ENCODE measurements around the gene SLC44A3.

SLC44A3 gene

GRCh38 chr1:94864821-94865220 is 44.7 kb downstream of the SLC44A3 start:
- Histone ChIP-seq H3K4me3 (ENCODE audit: insufficient read depth, low read depth, low read length, poor library complexity, severe bottlenecking) (no peak overlapping the region), H3K9me3 (ENCODE audit: control insufficient read depth, low read length) (no peaks in the 10 kb centered on the region), H3K27me3 (replicated peaks; ENCODE audit: control insufficient read depth, insufficient read depth, low read length, poor library complexity, severe bottlenecking) (no peaks in the 10 kb centered on the region), H3K36me3 (ENCODE audit: control insufficient read depth, insufficient read depth, low read length) (no peaks in the 10 kb centered on the region), H3K4me1 (ENCODE audit: control insufficient read depth, insufficient read depth, low read length, poor library complexity, severe bottlenecking) (no peaks in the 10 kb centered on the region), H3K27ac (ENCODE audit: insufficient read depth, low read length, poor library complexity, severe bottlenecking) (no peak overlapping the region)
- DNase-seq, result no peak

DNA sequence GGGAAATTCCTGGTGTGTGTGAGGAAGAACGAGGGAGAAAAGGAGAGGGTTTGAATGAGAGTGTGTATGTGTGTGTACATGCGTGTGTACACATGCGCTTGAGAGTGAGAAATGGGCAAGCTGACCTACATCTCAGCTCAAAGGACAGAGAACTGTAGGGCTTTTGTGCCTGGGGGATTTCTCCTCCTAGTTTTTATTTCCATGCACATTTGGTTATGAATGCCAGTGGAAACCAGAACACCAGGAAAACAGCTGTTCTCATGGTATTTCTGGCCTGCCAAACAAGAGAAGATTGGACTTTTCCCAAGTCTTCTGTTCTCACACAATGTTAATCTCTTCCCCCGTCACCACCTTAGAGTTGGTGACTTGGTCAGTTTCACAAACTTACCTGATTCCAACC is 45.2 kb downstream of the SLC44A3 start:
- no peaks in the 10 kb centered on the region for H3K36me3 ChIP-seq (ENCODE audit: control insufficient read depth, insufficient read depth, low read length)
- no peaks in the 10 kb centered on the region for H3K27me3 ChIP-seq (replicated peaks; ENCODE audit: control insufficient read depth, insufficient read depth, low read length, poor library complexity, severe bottlenecking)
- H3K9me3 ChIP-seq (ENCODE audit: control insufficient read depth, low read length), result no peaks in the 10 kb centered on the region
- H3K4me3 ChIP-seq (ENCODE audit: insufficient read depth, low read depth, low read length, poor library complexity, severe bottlenecking), result no peak overlapping the region
- no peak overlapping the region for H3K27ac ChIP-seq (ENCODE audit: insufficient read depth, low read length, poor library complexity, severe bottlenecking)
- no peaks in the 10 kb centered on the region for H3K4me1 ChIP-seq (ENCODE audit: control insufficient read depth, insufficient read depth, low read length, poor library complexity, severe bottlenecking)
- no peak for DNase-seq

GRCh38 chr1:94866164-94866807 is 46.1 kb downstream of the SLC44A3 start:
- Histone ChIP-seq H3K27me3 (replicated peaks; ENCODE audit: control insufficient read depth, insufficient read depth, low read length, poor library complexity, severe bottlenecking) (no peaks in the 10 kb centered on the region), H3K4me3 (ENCODE audit: insufficient read depth, low read depth, low read length, poor library complexity, severe bottlenecking) (no peak overlapping the region), H3K27ac (ENCODE audit: insufficient read depth, low read length, poor library complexity, severe bottlenecking) (no peak overlapping the region), H3K4me1 (ENCODE audit: control insufficient read depth, insufficient read depth, low read length, poor library complexity, severe bottlenecking) (no peaks in the 10 kb centered on the region), H3K9me3 (ENCODE audit: control insufficient read depth, low read length) (no peaks in the 10 kb centered on the region), H3K36me3 (ENCODE audit: control insufficient read depth, insufficient read depth, low read length) (no peaks in the 10 kb centered on the region)
- no peak for DNase-seq

GRCh38 chr1:94871031-94871430 is 50.9 kb downstream of the SLC44A3 start:
- no peaks in the 10 kb centered on the region for H3K27me3 ChIP-seq (replicated peaks; ENCODE audit: control insufficient read depth, insufficient read depth, low read length, poor library complexity, severe bottlenecking)
- H3K36me3 ChIP-seq (ENCODE audit: control insufficient read depth, insufficient read depth, low read length), result no peaks in the 10 kb centered on the region
- no peaks in the 10 kb centered on the region for H3K4me1 ChIP-seq (ENCODE audit: control insufficient read depth, insufficient read depth, low read length, poor library complexity, severe bottlenecking)
- H3K4me3 ChIP-seq (ENCODE audit: insufficient read depth, low read depth, low read length, poor library complexity, severe bottlenecking), result no peak overlapping the region
- no peak overlapping the region for H3K27ac ChIP-seq (ENCODE audit: insufficient read depth, low read length, poor library complexity, severe bottlenecking)
- no peak for DNase-seq
- H3K9me3 ChIP-seq (ENCODE audit: control insufficient read depth, low read length), result no peaks in the 10 kb centered on the region

DNA sequence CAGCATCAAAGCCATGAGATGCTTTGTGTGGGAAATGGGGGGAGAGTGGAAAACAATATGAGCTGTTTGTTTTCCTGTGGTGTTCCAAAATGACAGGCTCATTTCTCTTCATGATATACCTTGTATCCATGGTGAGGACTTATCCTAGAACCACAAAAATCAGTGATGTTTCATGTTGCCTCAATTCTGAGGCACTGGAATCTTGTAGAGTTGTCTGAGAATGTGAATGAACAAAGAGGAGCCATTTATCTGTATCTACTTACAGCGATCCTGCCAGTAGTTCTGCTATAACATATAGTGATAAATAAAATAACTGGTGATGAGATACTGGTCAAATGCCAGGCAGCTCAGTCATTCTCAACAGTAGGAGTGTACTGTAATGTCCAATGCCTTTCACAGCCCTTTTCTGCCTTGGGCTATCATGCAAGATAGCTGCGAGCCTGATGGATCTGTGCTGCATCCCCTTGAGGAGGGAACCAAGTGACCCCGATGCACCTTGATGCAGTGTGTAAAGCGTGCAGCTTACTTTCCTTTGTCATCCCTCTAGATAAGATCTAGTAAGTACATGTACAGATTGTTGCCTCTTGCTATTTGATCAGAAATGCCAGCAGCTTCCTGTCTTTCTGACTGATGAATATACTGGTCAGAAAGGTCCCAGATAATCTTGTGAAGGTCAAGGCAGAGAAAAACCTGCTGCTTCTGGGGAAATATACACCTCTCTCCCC is 52.8 kb downstream of the SLC44A3 start:
- H3K27ac ChIP-seq (ENCODE audit: insufficient read depth, low read length, poor library complexity, severe bottlenecking), result no peak overlapping the region
- DNase-seq, result no peak
- H3K4me3 ChIP-seq (ENCODE audit: insufficient read depth, low read depth, low read length, poor library complexity, severe bottlenecking), result no peak overlapping the region
- no peaks in the 10 kb centered on the region for H3K36me3 ChIP-seq (ENCODE audit: control insufficient read depth, insufficient read depth, low read length)
- no peaks in the 10 kb centered on the region for H3K9me3 ChIP-seq (ENCODE audit: control insufficient read depth, low read length)
- H3K27me3 ChIP-seq (replicated peaks; ENCODE audit: control insufficient read depth, insufficient read depth, low read length, poor library complexity, severe bottlenecking), result no peaks in the 10 kb centered on the region
- no peaks in the 10 kb centered on the region for H3K4me1 ChIP-seq (ENCODE audit: control insufficient read depth, insufficient read depth, low read length, poor library complexity, severe bottlenecking)

DNA sequence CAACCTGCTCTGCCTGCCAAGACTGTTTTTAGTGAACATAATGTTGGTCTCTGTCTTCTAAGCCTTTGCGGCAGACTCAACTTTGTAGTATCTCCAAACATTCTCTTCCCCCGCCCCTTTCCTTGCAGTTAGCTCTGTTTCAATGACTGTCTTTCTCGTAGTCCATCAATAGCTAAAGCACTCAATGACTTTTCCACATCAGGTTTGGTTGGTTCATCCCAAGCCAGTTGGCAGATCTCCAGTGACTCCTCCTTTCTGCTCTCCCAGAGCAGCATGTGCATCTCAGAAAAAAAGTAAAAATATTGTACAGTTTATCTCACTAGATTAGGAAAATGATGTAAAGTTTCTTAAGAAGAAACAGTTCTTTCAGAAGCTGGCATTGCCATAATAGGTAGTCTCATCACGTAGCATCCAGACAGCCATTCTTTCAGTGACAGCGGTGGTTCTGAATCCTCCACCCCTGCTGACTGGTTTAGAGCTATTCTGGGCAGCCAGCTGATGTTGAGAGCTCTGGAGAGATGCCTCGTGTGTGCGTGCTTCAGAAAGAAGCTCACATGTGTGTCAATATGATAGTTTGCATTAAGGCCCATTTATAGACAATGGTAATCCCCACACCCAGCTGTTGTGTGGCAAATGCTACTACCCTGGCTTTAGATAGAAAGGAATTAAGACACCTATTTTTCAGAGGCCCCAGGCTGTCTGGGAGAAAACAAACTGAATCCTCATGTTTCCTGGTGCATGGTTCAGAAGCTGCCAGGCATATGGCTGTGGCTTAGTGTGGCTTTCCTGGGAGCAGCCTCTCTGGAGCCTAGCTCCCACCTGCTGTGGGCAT is 53.6 kb downstream of the SLC44A3 start:
- no peak for DNase-seq
- Histone ChIP-seq H3K27me3 (replicated peaks; ENCODE audit: control insufficient read depth, insufficient read depth, low read length, poor library complexity, severe bottlenecking) (no peaks in the 10 kb centered on the region), H3K9me3 (ENCODE audit: control insufficient read depth, low read length) (no peaks in the 10 kb centered on the region), H3K4me1 (ENCODE audit: control insufficient read depth, insufficient read depth, low read length, poor library complexity, severe bottlenecking) (no peaks in the 10 kb centered on the region), H3K27ac (ENCODE audit: insufficient read depth, low read length, poor library complexity, severe bottlenecking) (no peak overlapping the region), H3K4me3 (ENCODE audit: insufficient read depth, low read depth, low read length, poor library complexity, severe bottlenecking) (no peak overlapping the region), H3K36me3 (ENCODE audit: control insufficient read depth, insufficient read depth, low read length) (no peaks in the 10 kb centered on the region)

GRCh38 chr1:94874423-94874822 is 54.3 kb downstream of the SLC44A3 start:
- H3K36me3 ChIP-seq (ENCODE audit: control insufficient read depth, insufficient read depth, low read length), result no peaks in the 10 kb centered on the region
- no peak overlapping the region for H3K4me3 ChIP-seq (ENCODE audit: insufficient read depth, low read depth, low read length, poor library complexity, severe bottlenecking)
- H3K27me3 ChIP-seq (replicated peaks; ENCODE audit: control insufficient read depth, insufficient read depth, low read length, poor library complexity, severe bottlenecking), result no peaks in the 10 kb centered on the region
- no peak overlapping the region for H3K27ac ChIP-seq (ENCODE audit: insufficient read depth, low read length, poor library complexity, severe bottlenecking)
- DNase-seq, result no peak
- H3K4me1 ChIP-seq (ENCODE audit: control insufficient read depth, insufficient read depth, low read length, poor library complexity, severe bottlenecking), result no peaks in the 10 kb centered on the region
- no peaks in the 10 kb centered on the region for H3K9me3 ChIP-seq (ENCODE audit: control insufficient read depth, low read length)

- Histone ChIP-seq H3K27me3 (replicated peaks; ENCODE audit: control insufficient read depth, insufficient read depth, low read length, poor library complexity, severe bottlenecking) (no peaks in the 10 kb centered on the region), H3K9me3 (ENCODE audit: control insufficient read depth, low read length) (no peaks in the 10 kb centered on the region), H3K4me3 (ENCODE audit: insufficient read depth, low read depth, low read length, poor library complexity, severe bottlenecking) (no peak overlapping the region), H3K36me3 (ENCODE audit: control insufficient read depth, insufficient read depth, low read length) (no peaks in the 10 kb centered on the region), H3K27ac (ENCODE audit: insufficient read depth, low read length, poor library complexity, severe bottlenecking) (no peak overlapping the region), H3K4me1 (ENCODE audit: control insufficient read depth, insufficient read depth, low read length, poor library complexity, severe bottlenecking) (no peaks in the 10 kb centered on the region)
- no peak for DNase-seq
Observed at GRCh38 chr1:94875794-94876193, 55.6 kb downstream of the SLC44A3 start.

DNA sequence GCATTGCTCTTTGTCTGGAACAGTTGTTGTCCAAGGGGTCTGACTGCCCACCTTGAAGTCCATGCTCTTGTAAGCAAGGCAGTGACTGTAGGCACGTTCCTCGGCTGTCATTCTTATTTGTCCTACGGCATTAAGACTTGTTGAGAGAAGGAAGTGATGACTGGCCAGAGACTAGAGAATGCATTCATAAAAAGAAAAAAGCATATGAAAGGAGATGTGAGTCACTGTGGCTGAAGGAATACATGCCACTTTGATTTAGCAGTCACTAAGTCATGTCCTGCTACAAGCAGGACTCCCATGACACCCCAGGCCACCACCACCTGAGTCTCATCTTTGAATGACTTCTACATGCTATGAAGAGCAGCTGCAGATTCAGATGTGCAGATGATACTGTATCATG is 56.2 kb downstream of the SLC44A3 start:
- no peaks in the 10 kb centered on the region for H3K36me3 ChIP-seq (ENCODE audit: control insufficient read depth, insufficient read depth, low read length)
- H3K9me3 ChIP-seq (ENCODE audit: control insufficient read depth, low read length), result no peaks in the 10 kb centered on the region
- no peaks in the 10 kb centered on the region for H3K27me3 ChIP-seq (replicated peaks; ENCODE audit: control insufficient read depth, insufficient read depth, low read length, poor library complexity, severe bottlenecking)
- no peak overlapping the region for H3K27ac ChIP-seq (ENCODE audit: insufficient read depth, low read length, poor library complexity, severe bottlenecking)
- no peak overlapping the region for H3K4me3 ChIP-seq (ENCODE audit: insufficient read depth, low read depth, low read length, poor library complexity, severe bottlenecking)
- H3K4me1 ChIP-seq (ENCODE audit: control insufficient read depth, insufficient read depth, low read length, poor library complexity, severe bottlenecking), result no peaks in the 10 kb centered on the region
- DNase-seq, result no peak

DNA sequence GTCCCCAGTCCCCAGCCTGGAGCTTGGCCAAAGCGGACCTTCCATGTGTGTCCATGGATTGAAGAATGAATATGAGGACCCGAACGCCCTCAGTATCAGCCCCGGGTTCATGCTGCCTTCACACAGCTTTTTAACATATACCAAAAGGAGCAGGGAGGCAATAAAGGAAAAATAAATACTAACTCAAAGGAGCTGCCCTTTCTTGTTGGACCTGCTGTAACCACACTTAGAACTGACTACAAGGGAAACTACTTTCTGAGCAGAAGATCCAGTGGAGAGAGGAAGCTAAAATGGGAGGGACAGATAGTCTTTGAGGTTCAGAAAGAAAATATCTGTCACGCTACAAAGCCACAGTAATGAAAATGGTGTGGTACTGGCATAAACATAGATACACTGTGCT is 58.2 kb downstream of the SLC44A3 start:
- Histone ChIP-seq H3K9me3 (ENCODE audit: control insufficient read depth, low read length) (no peaks in the 10 kb centered on the region), H3K27ac (ENCODE audit: insufficient read depth, low read length, poor library complexity, severe bottlenecking) (no peak overlapping the region), H3K36me3 (ENCODE audit: control insufficient read depth, insufficient read depth, low read length) (no peaks in the 10 kb centered on the region), H3K27me3 (replicated peaks; ENCODE audit: control insufficient read depth, insufficient read depth, low read length, poor library complexity, severe bottlenecking) (no peaks in the 10 kb centered on the region), H3K4me3 (ENCODE audit: insufficient read depth, low read depth, low read length, poor library complexity, severe bottlenecking) (no peak overlapping the region), H3K4me1 (ENCODE audit: control insufficient read depth, insufficient read depth, low read length, poor library complexity, severe bottlenecking) (no peaks in the 10 kb centered on the region)
- no peak for DNase-seq
